ENCODE measurements around the gene MCC.

DNA sequence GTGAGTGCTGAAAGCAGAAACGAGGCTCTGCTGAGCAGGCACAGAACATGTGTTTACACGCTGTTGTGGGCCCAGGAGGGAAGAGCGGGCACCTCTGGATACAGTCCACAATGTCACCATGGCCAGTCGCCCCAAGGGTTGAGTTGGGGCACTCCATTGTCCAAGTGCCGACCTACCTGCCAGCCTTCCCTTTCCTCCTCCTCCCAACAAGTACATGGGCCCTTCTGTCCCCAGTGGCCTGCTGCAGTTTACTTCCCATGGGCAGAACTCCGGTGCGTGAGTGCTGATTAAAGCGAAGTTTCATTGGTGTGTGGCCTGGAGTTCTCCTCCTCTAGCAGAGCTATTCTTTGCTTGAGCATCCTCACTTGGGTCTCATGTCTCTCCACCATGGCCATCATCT lies 461.2 kb downstream of the MCC start:
- TF ChIP-seq CTCF (IDR thresholded peaks at IDR 0.05 in 4 of 5, conservative IDR thresholded peaks at IDR 0.05 in 1 of 5) (no peak), POLR2A (IDR thresholded peaks at IDR 0.05) (no peak)
